Vagina (tissue), 2 donors: Measurements from ENCODE around the gene MRPS27.

ENCODE experiments used
- POLR2A ChIP-seq, 2 donors: fragments of 450-650 bp; IDR thresholded peaks; one replicate each; pipeline ENCODE4 v1.6.1; 2017; ENCODE audit warnings: antibody characterized with exemption in 2 of 2, mild to moderate bottlenecking in 2 of 2, moderate library complexity in 2 of 2
- POLR2AphosphoS5 ChIP-seq, 2 donors: sonication (generic); formaldehyde crosslinking; IDR thresholded peaks; one replicate each; pipeline ENCODE4 v1.9.0; 2017; ENCODE audit warnings: antibody characterized with exemption in 2 of 2, mild to moderate bottlenecking in 2 of 2, low read depth in 1 of 2; ENCODE audit not compliant: insufficient read depth in 1 of 2
- TF ChIP-seq, protein P1 (sequence below), 3 experiments: fragments of 450-650 bp in 2 of 3; fragments of 200-600 bp in 1 of 3; sonication (generic) in 1 of 3; IDR thresholded peaks; one replicate each; pipeline ENCODE4 v1.5.1; 2017 to 2019; ENCODE audit warnings: antibody characterized with exemption in 3 of 3, mild to moderate bottlenecking in 2 of 3, moderate library complexity in 2 of 3

DNA sequence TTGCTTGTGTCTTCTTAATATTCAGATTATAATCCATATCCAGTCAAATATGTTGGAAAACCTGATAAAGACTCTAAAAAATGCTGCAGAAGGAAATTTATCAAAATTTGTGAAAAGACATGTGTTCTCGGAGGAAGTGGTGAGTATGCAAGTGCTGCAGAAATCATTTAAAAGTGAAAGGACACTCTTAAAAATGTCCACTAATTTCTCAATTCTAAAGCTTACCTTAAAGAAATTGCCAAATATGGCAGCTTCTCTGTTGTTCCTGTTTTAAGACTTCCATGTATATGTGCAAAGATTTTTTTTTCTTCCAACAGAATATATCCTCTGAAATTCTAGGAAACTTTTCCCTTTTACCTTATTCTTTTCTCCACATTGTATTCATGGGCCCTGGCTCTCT is 32.6 kb upstream of the MRPS27 start:
- TF ChIP-seq, protein P1, sequence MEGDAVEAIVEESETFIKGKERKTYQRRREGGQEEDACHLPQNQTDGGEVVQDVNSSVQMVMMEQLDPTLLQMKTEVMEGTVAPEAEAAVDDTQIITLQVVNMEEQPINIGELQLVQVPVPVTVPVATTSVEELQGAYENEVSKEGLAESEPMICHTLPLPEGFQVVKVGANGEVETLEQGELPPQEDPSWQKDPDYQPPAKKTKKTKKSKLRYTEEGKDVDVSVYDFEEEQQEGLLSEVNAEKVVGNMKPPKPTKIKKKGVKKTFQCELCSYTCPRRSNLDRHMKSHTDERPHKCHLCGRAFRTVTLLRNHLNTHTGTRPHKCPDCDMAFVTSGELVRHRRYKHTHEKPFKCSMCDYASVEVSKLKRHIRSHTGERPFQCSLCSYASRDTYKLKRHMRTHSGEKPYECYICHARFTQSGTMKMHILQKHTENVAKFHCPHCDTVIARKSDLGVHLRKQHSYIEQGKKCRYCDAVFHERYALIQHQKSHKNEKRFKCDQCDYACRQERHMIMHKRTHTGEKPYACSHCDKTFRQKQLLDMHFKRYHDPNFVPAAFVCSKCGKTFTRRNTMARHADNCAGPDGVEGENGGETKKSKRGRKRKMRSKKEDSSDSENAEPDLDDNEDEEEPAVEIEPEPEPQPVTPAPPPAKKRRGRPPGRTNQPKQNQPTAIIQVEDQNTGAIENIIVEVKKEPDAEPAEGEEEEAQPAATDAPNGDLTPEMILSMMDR (IDR thresholded peaks at IDR 0.05), result no peak
- no peak for TF ChIP-seq POLR2AphosphoS5 (IDR thresholded peaks at IDR 0.05; ENCODE audit: insufficient read depth in 1 of 2, low read depth in 1 of 2)
- TF ChIP-seq POLR2A (IDR thresholded peaks at IDR 0.05), result no peak
